OCI-LY1 (cell line): ENCODE measurements around the gene SNRNP200.

Source experiments
- CTCF ChIP-seq: fragments of 200-600 bp; sonication (generic), shearing (Covaris generic); IDR thresholded peaks from 2 replicates; pipeline ENCODE4 v1.5.1; 2017; ENCODE audit warnings: mild to moderate bottlenecking, antibody characterized with exemption, low read length, moderate library complexity, mixed read lengths
- EZH2 ChIP-seq: fragments of 200-600 bp; sonication (generic), shearing (Covaris generic); IDR thresholded peaks from 2 replicates; pipeline ENCODE4 v1.8.0; 2017; ENCODE audit warnings: borderline replicate concordance, mixed run types, mild to moderate bottlenecking, antibody characterized with exemption, low read length, moderate library complexity, mixed read lengths

- TF ChIP-seq CTCF = no peak
- no peak for TF ChIP-seq EZH2
Measured at GRCh38 chr2:96353032-96353561, 47.8 kb upstream of the SNRNP200 start.
